Renal cortical epithelial cell (primary cell): ENCODE measurements around the gene GNG14. TPM values are rescaled to one million over a fixed set of nuclear protein-coding genes. Genes with fewer than 3 reads are reported as not detected.
"Not testable (repeated sequence)": the region's sequence is repeated elsewhere in the genome, so short reads cannot be mapped to it uniquely, and the experiment has no call there.

ENCODE experiments used
- DNase-seq: peaks from one replicate; pipeline ENCODE4 v3.0.0-alpha.2; 2011; ENCODE audit warnings: low read depth
- total RNA-seq: library from RNA; depleted of rRNA; stranded (reverse); fragments of >200 nt; gene quantifications from 2 replicates; pipeline ENCODE4 v1.2.3, GENCODE V29; 2014

The GNG14 gene
- total RNA-seq, 1 donor from 2014 or later: not detected

DNA sequence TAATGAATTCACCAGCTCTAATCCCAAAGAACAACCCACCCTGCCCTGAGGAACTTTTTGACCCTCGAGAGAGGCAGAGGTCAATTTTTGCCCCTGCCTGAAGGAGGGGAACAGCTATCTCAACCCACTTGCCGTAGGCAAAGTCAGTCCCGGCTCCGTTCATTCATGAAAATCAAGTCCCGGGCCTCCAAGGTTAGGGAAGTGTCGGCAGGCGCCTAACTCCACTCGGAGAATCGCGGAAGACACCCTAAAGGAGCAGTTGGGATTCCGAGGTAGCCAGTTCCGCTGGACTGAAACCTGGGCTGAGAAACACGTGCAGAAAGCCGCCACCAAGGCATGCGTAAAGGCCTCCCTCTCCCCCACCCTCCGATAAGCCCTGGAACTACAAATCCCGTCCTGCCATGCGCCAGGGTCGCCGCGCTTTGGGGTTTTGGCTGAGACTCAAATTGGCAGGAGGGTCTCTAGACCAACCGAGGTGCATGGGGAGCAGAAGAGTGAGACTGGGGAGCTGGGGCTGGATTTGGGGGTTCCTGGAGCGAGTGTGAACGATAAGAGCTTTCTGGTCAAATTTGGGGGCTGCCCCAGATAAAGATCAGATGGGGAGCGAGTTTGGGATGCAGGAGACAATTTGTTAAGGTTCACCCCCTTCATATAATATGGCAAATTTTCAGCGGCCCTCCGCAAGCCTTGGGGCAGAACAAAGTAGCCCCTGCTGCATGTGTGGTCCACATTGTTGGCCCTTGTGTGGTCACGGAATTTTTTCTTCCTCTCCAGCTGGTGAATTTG lies 36.0 kb downstream of the GNG14 start, which contains the start of gene TNPO2:
Gene TNPO2 (minus strand): TSS at position 292 of the 786 bp plus-strand sequence. CDS start 2,955 bp downstream, outside the sequence.
- DNase-seq: peak; percentile 42

DNA sequence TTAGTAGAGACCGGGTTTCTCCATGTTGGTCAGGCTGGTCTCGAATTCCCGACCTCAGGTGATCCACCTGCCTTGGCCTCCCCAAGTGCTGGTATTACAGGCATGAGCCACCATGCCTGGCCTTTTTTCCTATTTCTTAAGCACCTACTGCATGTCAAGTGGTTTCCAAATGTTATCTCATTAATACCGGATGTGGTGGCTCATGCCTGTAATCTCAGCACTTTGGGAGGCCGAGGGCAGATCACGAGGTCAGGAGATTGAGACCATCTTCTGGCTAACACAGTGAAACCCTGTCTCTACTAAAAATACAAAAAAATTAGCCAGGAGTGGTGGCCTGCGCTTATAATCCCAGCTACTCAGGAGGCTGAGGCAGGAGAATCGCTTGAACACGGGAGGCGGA lies 37.8 kb downstream of the GNG14 start:
- not testable (repeated sequence) for DNase-seq

DNA sequence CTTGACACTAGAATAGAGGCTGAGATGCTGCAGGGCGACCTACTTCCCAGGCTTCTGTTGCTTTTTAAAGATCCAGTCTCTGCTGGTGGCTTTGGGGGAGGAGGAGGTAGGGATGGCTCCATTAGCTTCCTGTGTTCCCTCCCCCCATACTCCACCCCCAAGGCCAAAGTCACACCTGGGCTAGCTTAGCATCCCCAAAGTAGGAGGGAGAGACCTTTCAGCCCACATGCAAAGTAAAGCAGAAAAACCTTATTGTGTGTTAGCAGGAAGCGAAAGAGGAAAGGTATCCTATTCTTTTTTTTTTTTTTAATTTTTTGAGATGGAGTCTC lies 39.2 kb downstream of the GNG14 start:
- DNase-seq: no peak

DNA sequence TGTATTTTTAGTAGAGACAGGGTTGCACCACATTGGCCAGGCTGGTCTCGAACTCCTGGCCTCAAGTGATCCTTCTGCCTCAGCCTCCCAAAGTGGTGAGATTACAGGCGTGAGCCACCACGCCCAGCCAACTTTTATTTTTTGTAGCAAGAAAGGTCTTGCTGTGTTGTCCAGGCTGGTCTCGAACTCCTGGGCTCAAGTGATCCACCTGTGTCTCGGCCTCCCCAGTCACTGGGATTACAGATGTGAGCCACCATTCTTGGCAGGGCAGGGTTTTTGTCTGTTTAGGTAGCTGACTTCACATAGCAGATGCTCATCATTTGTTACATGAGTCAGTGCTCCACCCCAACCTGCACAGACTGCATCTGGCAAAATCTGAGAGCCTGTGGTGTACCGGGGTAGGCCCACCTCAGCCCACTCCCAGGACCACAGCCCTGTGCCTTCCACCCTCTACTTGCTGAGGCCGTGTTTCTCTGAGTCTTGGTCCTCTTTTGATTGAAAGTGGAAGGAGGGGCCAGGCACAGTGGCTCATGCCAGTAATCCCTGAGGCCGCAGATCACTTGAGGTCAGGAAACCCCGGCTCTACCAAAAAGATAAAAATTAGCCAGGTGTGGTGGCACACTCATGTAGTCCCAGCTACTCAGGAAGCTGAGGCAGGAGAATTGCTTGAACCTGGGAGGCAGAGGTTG lies 40.1 kb downstream of the GNG14 start:
- DNase-seq: no peak

DNA sequence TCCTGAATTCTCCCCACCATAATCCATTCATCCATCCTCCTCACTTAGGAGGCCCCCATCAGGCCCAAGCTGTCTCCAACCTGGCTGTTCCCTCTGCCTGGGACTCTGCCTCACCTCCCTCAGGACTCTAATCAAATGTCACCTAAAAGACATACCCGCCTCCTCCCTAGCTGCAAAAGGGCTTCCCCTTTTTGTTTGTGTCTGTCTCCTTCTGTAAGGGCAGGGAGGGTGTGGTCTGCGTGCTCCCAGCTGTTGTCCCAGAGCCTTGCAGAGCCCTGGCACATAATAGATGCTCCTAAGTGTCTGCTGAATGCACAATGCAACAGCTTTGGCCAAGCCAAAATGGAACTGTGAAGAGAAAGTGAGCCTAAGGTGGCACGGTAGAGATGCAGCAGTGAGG lies 42.3 kb downstream of the GNG14 start:
- no peak for DNase-seq

DNA sequence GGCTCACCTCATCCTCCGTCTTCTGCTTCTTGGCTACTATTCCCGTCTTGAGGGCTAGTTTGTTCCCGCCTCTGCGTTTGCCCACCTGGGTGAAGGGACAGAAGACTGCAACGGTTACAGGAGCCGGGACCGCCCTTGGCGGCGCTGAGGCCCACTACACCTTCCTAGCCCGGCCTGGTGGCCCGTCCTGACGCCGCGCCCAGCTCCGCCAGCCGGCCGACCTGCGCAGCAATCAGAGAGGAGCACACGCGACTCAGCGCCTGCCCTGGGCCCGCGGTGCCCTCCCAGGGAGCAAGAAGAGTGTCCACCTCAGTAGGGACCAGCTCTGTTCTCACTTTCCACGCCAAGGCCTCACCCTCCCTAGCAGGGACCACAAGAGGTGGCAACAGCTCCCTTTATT lies 43.5 kb downstream of the GNG14 start:
- no peak for DNase-seq

DNA sequence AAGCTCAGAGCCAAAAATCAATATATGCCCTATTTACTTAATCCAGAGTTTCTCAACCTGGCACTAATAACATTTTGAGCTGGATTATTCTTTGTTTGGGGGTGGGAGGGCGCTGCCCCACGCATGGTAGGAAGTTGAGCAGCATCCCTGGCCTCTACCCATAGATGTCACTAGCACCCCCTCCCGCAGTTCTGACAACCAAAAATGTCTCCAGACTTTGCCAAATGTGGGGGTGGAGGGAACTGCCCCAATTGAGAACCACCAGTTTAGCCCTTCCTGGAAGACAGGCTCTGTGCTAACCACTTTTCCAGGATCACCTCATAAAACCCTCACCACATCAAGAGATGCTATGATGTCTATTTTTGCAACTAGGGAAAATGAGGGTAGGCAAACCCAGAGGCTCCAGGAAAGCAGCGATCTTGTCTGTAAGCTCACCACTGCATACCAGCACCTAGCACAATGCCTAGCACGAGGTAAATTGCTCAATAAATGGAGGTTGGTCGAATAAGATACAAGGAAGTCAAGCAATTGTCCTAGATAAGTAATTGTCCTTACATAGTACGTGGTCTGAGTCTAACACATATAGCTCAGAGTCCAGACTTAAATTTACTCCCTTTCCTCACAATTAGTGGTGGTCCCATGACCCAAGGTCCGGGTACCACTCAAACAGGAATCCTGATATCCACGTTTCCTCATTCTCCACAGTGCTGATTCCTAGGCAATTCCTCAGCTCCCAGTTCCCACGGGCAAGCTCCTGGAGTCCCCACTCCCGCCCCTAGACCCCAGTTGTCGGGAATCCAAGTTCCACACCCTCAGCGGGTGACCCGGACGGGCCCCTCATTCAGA lies 45.8 kb downstream of the GNG14 start:
- peak; percentile 45 for DNase-seq

DNA sequence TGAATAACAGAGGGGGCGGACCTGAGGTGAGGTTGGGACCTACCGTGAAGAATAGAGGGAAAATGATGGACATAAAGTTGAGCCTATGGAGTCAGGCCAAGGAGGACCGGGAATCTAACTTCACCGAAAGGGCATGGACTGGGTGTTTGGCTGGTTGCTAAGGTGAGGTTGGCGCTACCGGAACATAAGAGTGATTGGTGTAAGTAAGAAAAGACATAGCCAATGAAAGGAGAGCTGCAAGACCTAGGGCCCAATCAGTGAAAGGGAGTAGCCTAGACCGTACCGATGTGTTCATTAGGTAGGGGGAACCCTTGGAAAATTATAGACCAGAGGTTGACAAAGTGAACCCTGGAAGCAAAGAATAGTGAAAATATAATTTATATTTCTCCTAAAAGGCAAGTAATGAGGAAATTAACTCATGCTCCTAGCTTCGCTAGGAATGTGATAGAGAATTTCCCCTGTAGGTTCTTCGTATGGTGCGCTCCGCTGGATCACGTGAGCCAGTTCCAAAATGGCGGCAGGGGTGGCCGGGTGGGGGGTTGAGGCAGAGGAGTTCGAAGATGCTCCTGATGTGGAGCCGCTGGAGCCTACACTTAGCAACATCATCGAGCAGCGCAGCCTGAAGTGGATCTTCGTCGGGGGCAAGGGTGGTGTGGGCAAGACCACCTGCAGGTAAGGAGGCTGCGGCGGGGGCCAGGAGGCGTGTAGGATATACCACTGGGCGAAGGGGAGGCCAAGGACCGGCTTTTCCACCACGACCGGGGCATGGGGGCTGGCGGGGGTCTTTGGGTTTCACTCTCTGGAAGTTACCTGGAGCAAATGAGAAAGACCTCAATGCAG lies 49.4 kb downstream of the GNG14 start, which contains the start of gene GET3:
Gene GET3 (plus strand): TSS at position 503 of the 840 bp plus-strand sequence. CDS start 9 bp downstream, at position 512.
- DNase-seq: peak; percentile 100

DNA sequence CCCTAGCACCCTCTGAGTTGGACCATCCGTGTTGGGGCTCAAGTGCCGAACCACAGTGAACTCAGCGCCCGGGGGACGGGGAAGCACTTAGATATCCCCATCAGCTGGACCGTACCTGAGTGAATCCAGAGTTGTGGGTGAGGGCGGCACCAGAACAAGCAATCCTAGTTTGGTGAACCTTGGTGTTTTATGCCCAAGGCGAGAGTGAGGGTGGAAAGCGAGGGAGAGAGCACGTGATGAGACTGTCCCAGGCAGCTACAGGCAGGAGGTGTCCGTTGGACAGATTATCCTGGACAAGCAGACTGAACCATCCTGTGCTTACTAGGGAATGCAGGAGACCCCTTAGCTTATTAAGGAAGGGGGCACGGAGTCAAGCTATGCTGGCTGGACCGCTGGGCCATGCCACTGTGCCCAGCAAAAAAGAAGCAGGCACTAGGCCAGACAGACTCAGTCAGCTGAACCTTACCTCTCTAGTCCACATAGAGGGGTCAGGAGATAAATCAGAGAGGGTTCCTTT lies 50.1 kb downstream of the GNG14 start:
- DNase-seq: no peak

Other genes starting within 250 kb of the GNG14 start
- 10.8 and 12.7 TPM in 2 replicates for gene ZNF443, start 247.0 kb upstream of the GNG14 start, total RNA-seq
- 5.2 and 8.1 TPM in 2 replicates for gene ZNF709, start 203.2 kb upstream of the GNG14 start, total RNA-seq
- gene ZNF564, start 136.5 kb upstream of the GNG14 start, total RNA-seq: 8.3 and 19.9 TPM in 2 replicates
- 10.2 and 19.6 TPM in 2 replicates for gene ZNF490, start 77.2 kb upstream of the GNG14 start, total RNA-seq
- gene ZNF791, start 77.1 kb upstream of the GNG14 start, total RNA-seq: 13.2 and 21.0 TPM in 2 replicates
- 72.1 and 92.0 TPM in 2 replicates for gene MAN2B1, start 21.3 kb upstream of the GNG14 start, total RNA-seq
- gene WDR83, start 21.2 kb upstream of the GNG14 start, total RNA-seq: 7.8 and 10.3 TPM in 2 replicates
- gene DHPS, start 6.1 kb upstream of the GNG14 start, total RNA-seq: 42.8 and 49.1 TPM in 2 replicates
- gene FBXW9, start 8.6 kb downstream of the GNG14 start, total RNA-seq: 10.4 and 13.1 TPM in 2 replicates
- 17.0 and 67.3 TPM in 2 replicates for gene TNPO2, start 35.9 kb downstream of the GNG14 start, total RNA-seq
- 78.3 and 103 TPM in 2 replicates for gene TRIR, start 46.7 kb downstream of the GNG14 start, total RNA-seq
- gene GET3, start 49.5 kb downstream of the GNG14 start, total RNA-seq: 74.4 and 121 TPM in 2 replicates
- not detected in 2 replicates for gene BEST2, start 63.8 kb downstream of the GNG14 start, total RNA-seq
- gene HOOK2, start 87.6 kb downstream of the GNG14 start, total RNA-seq: 19.6 and 30.8 TPM in 2 replicates
- gene JUNB, start 103.5 kb downstream of the GNG14 start, total RNA-seq: 120 and 130 TPM in 2 replicates
- 215 and 236 TPM in 2 replicates for gene PRDX2, start 113.8 kb downstream of the GNG14 start, total RNA-seq
- gene THSD8, start 114.1 kb downstream of the GNG14 start, total RNA-seq: not detected in 2 replicates
- gene RNASEH2A, start 118.6 kb downstream of the GNG14 start, total RNA-seq: 7.7 and 19.6 TPM in 2 replicates
- gene RTBDN, start 146.6 kb downstream of the GNG14 start, total RNA-seq: not detected in 2 replicates
- gene MAST1, start 150.5 kb downstream of the GNG14 start, total RNA-seq: 0.20 and 0.52 TPM in 2 replicates
- gene DNASE2, start 193.5 kb downstream of the GNG14 start, total RNA-seq: 18.5 and 34.9 TPM in 2 replicates
- not detected in 2 replicates for gene KLF1, start 199.2 kb downstream of the GNG14 start, total RNA-seq
- gene GCDH, start 203.2 kb downstream of the GNG14 start, total RNA-seq: 23.4 and 36.5 TPM in 2 replicates
- not detected in 2 replicates for gene SYCE2, start 231.3 kb downstream of the GNG14 start, total RNA-seq
- 66.3 and 71.8 TPM in 2 replicates for gene FARSA, start 245.7 kb downstream of the GNG14 start, total RNA-seq